ENCODE measurements around the gene GLB1L. TPM values are rescaled to one million over a fixed set of nuclear protein-coding genes. Genes with fewer than 3 reads are reported as not detected.
A peak's percentile ranks its signal among the peaks of the same experiment; 100 is the strongest.

Gene GLB1L
- 4.3 to 6.9 TPM (median 5.2 TPM) in 3 replicates for polyA plus RNA-seq
- 0.55 TPM for polyA plus RNA-seq (2011; ENCODE audit: low read depth)
- 2.0 and 2.7 TPM in 2 replicates for polyA plus RNA-seq (2011; cell fraction: cytosol; rRNA removed)
- polyA plus RNA-seq (2011; cell fraction: nucleus; rRNA removed): 8.8 and 9.0 TPM in 2 replicates
- 1.1 and 4.4 TPM in 2 replicates for polyA plus RNA-seq (2012; ENCODE audit: low replicate concordance)
- polyA minus RNA-seq: 2.5 to 5.0 TPM (median 3.0 TPM) in 3 replicates
- 2.9 TPM for polyA minus RNA-seq (2011; cell fraction: cytosol; rRNA and poly(A)+ RNA removed)
- 4.2 and 5.8 TPM in 2 replicates for polyA minus RNA-seq (2011; cell fraction: nucleus; rRNA and poly(A)+ RNA removed)

GRCh38 chr2:219245148-219245898 is at the start of gene GLB1L, which contains the start of gene STK16:
GLB1L (minus strand) TSS chr2:219245444; CDS start chr2:219243573, 1,871 bp downstream.
STK16 (plus strand) TSS chr2:219245479; CDS start chr2:219246000, 521 bp downstream.
- Histone ChIP-seq H3K9me3 (ENCODE audit: control insufficient read depth, low read depth, low read length) (no peaks in the 10 kb centered on the region), H3K27ac (ENCODE audit: control insufficient read depth, insufficient read depth, low read length) (peak within 1 kb of the TSS; percentile 91)
- dilution Hi-C loops (cut with MboI; ENCODE audit: extremely low pct_ligation_motif_present, low sequenced_read_pairs): no loop called here

More at GRCh38 chr2:219245148-219245898, at the start of gene GLB1L, which contains the start of gene STK16:
- TF ChIP-seq CTCF (optimal IDR thresholded peaks at IDR 0.05 in 1 of 3, IDR thresholded peaks at IDR 0.05 in 1 of 3, conservative IDR thresholded peaks at IDR 0.05 in 1 of 3; ENCODE audit: extremely low read depth in 1 of 3, insufficient read depth in 2 of 3, low read length in 3 of 3): no peak
- no peak for TF ChIP-seq EZH2 (IDR thresholded peaks at IDR 0.05; ENCODE audit: low read length)
- Histone ChIP-seq H2AFZ (ENCODE audit: control insufficient read depth, low read length) (peak within 1 kb of the TSS; percentile 89), H3K9me1 (ENCODE audit: control insufficient read depth, extremely low read depth, insufficient read depth, low read length) (no peaks in the 10 kb centered on the region), H3K36me3 (ENCODE audit: control insufficient read depth in 2 of 2, extremely low read depth in 1 of 2, insufficient read depth in 2 of 2, low read length in 2 of 2) (peaks cover 16 to 20% of the 10 kb centered on the region in 2 experiments), H3K9ac (ENCODE audit: control insufficient read depth, extremely low read depth, insufficient read depth, low read length) (peak within 1 kb of the TSS; percentile 94), H3K4me1 (ENCODE audit: control insufficient read depth, extremely low read depth, insufficient read depth, low read length) (peaks cover 45% of the 10 kb centered on the region), H3K4me3 (ENCODE audit: control insufficient read depth in 2 of 3, extremely low read depth in 1 of 3, insufficient read depth in 2 of 3, low read depth in 1 of 3, low read length in 3 of 3) (peak within 1 kb of the TSS; percentile 72 to 94 (median 92)), H3K27me3 (ENCODE audit: control insufficient read depth, extremely low read depth, insufficient read depth, low read length) (no peaks in the 10 kb centered on the region), H4K20me1 (ENCODE audit: control insufficient read depth, extremely low read depth, insufficient read depth, low read length) (peaks cover 5% of the 10 kb centered on the region), H3K4me2 (ENCODE audit: control insufficient read depth, extremely low read depth, insufficient read depth, low read depth, low read length) (peak within 1 kb of the TSS; percentile 98), H3K79me2 (ENCODE audit: control insufficient read depth, insufficient read depth, low read length) (peaks cover 27% of the 10 kb centered on the region)
- FAIRE-seq (no peak), DNase-seq (ENCODE audit: low read depth, low spot score) (peak; percentile 63)
